ENCODE data around the gene AQP2. TPM values are rescaled to one million over a fixed set of nuclear protein-coding genes. Genes with fewer than 3 reads are reported as not detected.

The AQP2 gene
- total and polyA plus RNA-seq, 4 donors, result not detected

- Histone ChIP-seq H3K27ac (ENCODE audit: low read depth in 1 of 2, low read length in 2 of 2) (no peak overlapping the region), H3K27me3 (ENCODE audit: control insufficient read depth in 4 of 4, insufficient read depth in 4 of 4, low read length in 3 of 4) (no peaks in the 10 kb centered on the region), H3K4me1 (ENCODE audit: control insufficient read depth in 4 of 4, insufficient read depth in 4 of 4, low read length in 3 of 4) (peaks cover 1 to 16% (median 7%) of the 10 kb centered on the region in 4 donors), H3K9ac (ENCODE audit: low read depth in 1 of 2, low read length in 2 of 2) (no peak overlapping the region), H3K36me3 (ENCODE audit: control insufficient read depth in 4 of 4, insufficient read depth in 3 of 4, low read depth in 1 of 4, low read length in 3 of 4) (no peaks in the 10 kb centered on the region), H3K9me3 (ENCODE audit: control insufficient read depth in 4 of 4, low read length in 3 of 4) (no peaks in the 10 kb centered on the region), H3K4me3 (ENCODE audit: low read depth in 1 of 3, low read length in 3 of 3) (no peak overlapping the region)
- 90% methylated on average over 4 of the region's 4 CpGs for WGBS
- TF ChIP-seq FOXA1 (IDR thresholded peaks at IDR 0.05) (no peak), HNF4G (IDR thresholded peaks at IDR 0.05) (no peak), REST (IDR thresholded peaks at IDR 0.05) (no peak), EGR1 (IDR thresholded peaks at IDR 0.05; ENCODE audit: low read depth in 2 of 2) (no peak), YY1 (IDR thresholded peaks at IDR 0.05) (no peak), ZBTB33 (IDR thresholded peaks at IDR 0.05) (no peak), SP1 (IDR thresholded peaks at IDR 0.05) (no peak), RAD21 (IDR thresholded peaks at IDR 0.05) (no peak), MAX (IDR thresholded peaks at IDR 0.05) (no peak), GABPA (IDR thresholded peaks at IDR 0.05 in 1 of 2, conservative IDR thresholded peaks at IDR 0.05 in 1 of 2) (no peak), TAF1 (conservative IDR thresholded peaks at IDR 0.05) (no peak), ATF3 (IDR thresholded peaks at IDR 0.05) (no peak), RXRA (IDR thresholded peaks at IDR 0.05) (no peak), HNF4A (conservative IDR thresholded peaks at IDR 0.05) (no peak)
- DNase-seq (ENCODE audit: low spot score), result no peak
Measured at GRCh38 chr12:49978125-49978524, 27.6 kb downstream of the AQP2 start.

DNA sequence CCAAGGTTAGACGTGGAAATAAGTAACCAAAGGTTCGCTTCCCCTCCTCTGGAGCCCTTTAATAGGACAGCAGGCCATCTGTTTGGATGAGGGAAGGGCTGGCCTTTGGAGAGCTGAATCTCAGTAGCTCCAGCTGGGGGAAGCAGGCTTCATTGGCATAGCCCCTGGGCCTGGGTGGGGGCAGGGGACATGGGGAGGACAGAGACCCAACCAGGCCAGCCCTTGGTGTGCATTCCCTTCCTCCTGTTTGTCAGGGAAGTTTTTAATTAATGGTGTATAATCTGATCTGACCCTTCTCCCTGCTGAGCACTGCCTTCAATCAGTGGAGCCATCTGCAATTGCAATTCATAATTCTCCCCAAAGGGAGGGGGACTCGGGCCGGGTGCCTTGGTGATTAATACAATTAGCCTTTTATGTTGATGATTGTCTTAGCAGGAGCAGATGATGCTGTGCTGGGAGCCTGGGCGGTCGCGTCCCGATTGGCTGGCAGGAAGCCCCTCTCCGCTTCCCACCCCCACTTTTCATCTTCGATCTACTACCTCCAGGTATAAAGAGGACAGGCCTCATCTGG lies 28.6 kb downstream of the AQP2 start:
- no peak for DNase-seq (ENCODE audit: low spot score)
- Histone ChIP-seq H3K27me3 (ENCODE audit: control insufficient read depth in 4 of 4, insufficient read depth in 4 of 4, low read length in 3 of 4) (no peaks in the 10 kb centered on the region), H3K9me3 (ENCODE audit: control insufficient read depth in 4 of 4, low read length in 3 of 4) (no peaks in the 10 kb centered on the region), H3K4me3 (ENCODE audit: low read depth in 1 of 3, low read length in 3 of 3) (no peak overlapping the region), H3K27ac (ENCODE audit: low read depth in 1 of 2, low read length in 2 of 2) (no peak overlapping the region), H3K36me3 (ENCODE audit: control insufficient read depth in 4 of 4, insufficient read depth in 3 of 4, low read depth in 1 of 4, low read length in 3 of 4) (no peaks in the 10 kb centered on the region), H3K9ac (ENCODE audit: low read depth in 1 of 2, low read length in 2 of 2) (no peak overlapping the region), H3K4me1 (ENCODE audit: control insufficient read depth in 4 of 4, insufficient read depth in 4 of 4, low read length in 3 of 4) (peaks cover 0 to 12% (median 5%) of the 10 kb centered on the region in 4 donors)
- 93% methylated on average over 10 of the region's 10 CpGs for WGBS
- TF ChIP-seq HNF4A (conservative IDR thresholded peaks at IDR 0.05) (no peak), JUND (IDR thresholded peaks at IDR 0.05) (no peak), NR2F2 (IDR thresholded peaks at IDR 0.05) (no peak), RXRA (IDR thresholded peaks at IDR 0.05) (no peak), TAF1 (conservative IDR thresholded peaks at IDR 0.05) (no peak), RAD21 (IDR thresholded peaks at IDR 0.05) (no peak), ZBTB33 (IDR thresholded peaks at IDR 0.05) (no peak), MAX (IDR thresholded peaks at IDR 0.05) (no peak), HNF4G (IDR thresholded peaks at IDR 0.05) (no peak), SP1 (IDR thresholded peaks at IDR 0.05) (no peak), EGR1 (IDR thresholded peaks at IDR 0.05; ENCODE audit: low read depth in 2 of 2) (no peak), REST (IDR thresholded peaks at IDR 0.05) (no peak), CTCF (IDR thresholded peaks at IDR 0.05; ENCODE audit: low read depth, low read length, missing input control) (no peak), FOXA1 (IDR thresholded peaks at IDR 0.05) (no peak)

All from liver (tissue), 9 donors.